ENCODE data around the gene AUTS2. TPM values are rescaled to one million over a fixed set of nuclear protein-coding genes. Genes with fewer than 3 reads are reported as not detected.

AUTS2 gene
- total RNA-seq, 4 donors from 2014 or later, result 14.9 to 27.2 (median 17.5) TPM

- no peak overlapping the region for H3K27ac ChIP-seq
- no peaks in the 10 kb centered on the region for H3K27me3 ChIP-seq
- no peaks in the 10 kb centered on the region for H3K4me1 ChIP-seq
- TF ChIP-seq POLR2A (IDR thresholded peaks at IDR 0.05), result no peak
- TF ChIP-seq, protein P1, sequence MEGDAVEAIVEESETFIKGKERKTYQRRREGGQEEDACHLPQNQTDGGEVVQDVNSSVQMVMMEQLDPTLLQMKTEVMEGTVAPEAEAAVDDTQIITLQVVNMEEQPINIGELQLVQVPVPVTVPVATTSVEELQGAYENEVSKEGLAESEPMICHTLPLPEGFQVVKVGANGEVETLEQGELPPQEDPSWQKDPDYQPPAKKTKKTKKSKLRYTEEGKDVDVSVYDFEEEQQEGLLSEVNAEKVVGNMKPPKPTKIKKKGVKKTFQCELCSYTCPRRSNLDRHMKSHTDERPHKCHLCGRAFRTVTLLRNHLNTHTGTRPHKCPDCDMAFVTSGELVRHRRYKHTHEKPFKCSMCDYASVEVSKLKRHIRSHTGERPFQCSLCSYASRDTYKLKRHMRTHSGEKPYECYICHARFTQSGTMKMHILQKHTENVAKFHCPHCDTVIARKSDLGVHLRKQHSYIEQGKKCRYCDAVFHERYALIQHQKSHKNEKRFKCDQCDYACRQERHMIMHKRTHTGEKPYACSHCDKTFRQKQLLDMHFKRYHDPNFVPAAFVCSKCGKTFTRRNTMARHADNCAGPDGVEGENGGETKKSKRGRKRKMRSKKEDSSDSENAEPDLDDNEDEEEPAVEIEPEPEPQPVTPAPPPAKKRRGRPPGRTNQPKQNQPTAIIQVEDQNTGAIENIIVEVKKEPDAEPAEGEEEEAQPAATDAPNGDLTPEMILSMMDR (IDR thresholded peaks at IDR 0.05), result no peak
- intact Hi-C loops (cut with DNase I), result no loop called here
- no peaks in the 10 kb centered on the region for H3K36me3 ChIP-seq
- WGBS, 2 donors, result 73 to 91% methylated on average over 3 of the region's 3 CpGs
- no peak for DNase-seq
- no peak overlapping the region for H3K4me3 ChIP-seq (replicated peaks in 1 of 3)
- no peaks in the 10 kb centered on the region for H3K9me3 ChIP-seq
Observed at GRCh38 chr7:70484255-70484654, 886.0 kb downstream of the AUTS2 start.

DNA sequence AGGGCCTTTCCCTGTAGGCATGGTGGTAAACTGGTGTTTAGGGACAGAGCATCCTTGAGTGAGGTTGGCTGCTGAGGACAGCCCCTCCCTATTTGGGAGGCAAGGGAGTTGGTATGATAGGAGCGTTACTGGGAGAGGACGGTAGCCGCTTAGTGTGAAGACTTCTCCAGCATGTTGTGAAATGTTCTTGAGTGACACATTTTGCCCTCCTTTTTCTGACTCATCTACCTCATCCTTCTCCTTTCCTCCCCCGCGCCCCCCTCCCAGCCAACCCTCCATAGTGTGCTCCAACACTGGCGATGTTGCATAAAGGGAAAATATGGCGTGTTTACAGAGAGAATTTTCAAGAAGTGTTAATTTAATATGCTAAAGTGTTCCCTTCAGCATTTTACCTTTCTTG, 888.7 kb downstream of the AUTS2 start:
- Histone ChIP-seq H3K4me3 (replicated peaks in 1 of 3) (no peak overlapping the region), H3K27me3 (no peaks in the 10 kb centered on the region), H3K9me3 (no peaks in the 10 kb centered on the region), H3K36me3 (no peaks in the 10 kb centered on the region), H3K27ac (no peak overlapping the region), H3K4me1 (no peaks in the 10 kb centered on the region)
- no peak for DNase-seq
- TF ChIP-seq, protein P1 (IDR thresholded peaks at IDR 0.05), result no peak
- TF ChIP-seq POLR2A (IDR thresholded peaks at IDR 0.05), result no peak
- 95 to 96% methylated on average over 7 of the region's 7 CpGs for WGBS, 2 donors
- intact Hi-C loops (cut with DNase I), result no loop called here

GRCh38 chr7:70487428-70487827, 889.2 kb downstream of the AUTS2 start:
- intact Hi-C loops (cut with DNase I), result no loop called here

DNA sequence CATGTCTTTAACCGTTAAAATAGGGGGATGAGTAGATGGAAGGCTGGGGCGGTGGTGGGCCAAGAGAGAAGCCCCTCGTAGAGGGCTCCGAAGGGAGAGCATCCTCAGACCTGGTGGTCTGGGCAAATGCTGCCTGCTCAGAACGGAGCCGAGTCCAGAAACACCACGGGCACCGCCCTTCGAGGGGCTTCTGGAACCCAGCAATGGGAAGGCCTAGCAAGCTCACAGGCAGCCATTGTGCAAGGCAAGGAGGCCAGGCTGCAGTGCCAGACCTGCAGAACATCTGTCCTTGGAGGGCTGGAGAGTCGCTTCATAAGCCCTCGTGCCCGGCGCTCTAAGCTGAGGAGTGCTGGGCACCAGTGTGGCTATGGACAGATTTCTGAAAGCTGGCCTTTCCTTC, 889.6 kb downstream of the AUTS2 start:
- Histone ChIP-seq H3K27ac (no peak overlapping the region), H3K9me3 (no peaks in the 10 kb centered on the region), H3K36me3 (no peaks in the 10 kb centered on the region), H3K4me1 (no peaks in the 10 kb centered on the region), H3K4me3 (replicated peaks in 1 of 3) (no peak overlapping the region), H3K27me3 (no peaks in the 10 kb centered on the region)
- 90 to 93% methylated on average over 9 to 13 of the region's 13 CpGs for WGBS, 2 donors
- intact Hi-C loops (cut with DNase I), result no loop called here
- TF ChIP-seq POLR2A (IDR thresholded peaks at IDR 0.05), result no peak
- TF ChIP-seq, protein P1 (IDR thresholded peaks at IDR 0.05), result no peak
- no peak for DNase-seq

More at GRCh38 chr7:70487428-70487827, 889.2 kb downstream of the AUTS2 start:
- Histone ChIP-seq H3K9me3 (no peaks in the 10 kb centered on the region), H3K27ac (no peak overlapping the region), H3K27me3 (no peaks in the 10 kb centered on the region), H3K4me1 (no peaks in the 10 kb centered on the region), H3K36me3 (no peaks in the 10 kb centered on the region), H3K4me3 (replicated peaks in 1 of 3) (no peak overlapping the region)
- TF ChIP-seq, protein P1 (IDR thresholded peaks at IDR 0.05), result no peak
- no peak for TF ChIP-seq POLR2A (IDR thresholded peaks at IDR 0.05)
- DNase-seq, result no peak
- WGBS, 2 donors, result 96% methylated on average over 10 of the region's 10 CpGs

DNA sequence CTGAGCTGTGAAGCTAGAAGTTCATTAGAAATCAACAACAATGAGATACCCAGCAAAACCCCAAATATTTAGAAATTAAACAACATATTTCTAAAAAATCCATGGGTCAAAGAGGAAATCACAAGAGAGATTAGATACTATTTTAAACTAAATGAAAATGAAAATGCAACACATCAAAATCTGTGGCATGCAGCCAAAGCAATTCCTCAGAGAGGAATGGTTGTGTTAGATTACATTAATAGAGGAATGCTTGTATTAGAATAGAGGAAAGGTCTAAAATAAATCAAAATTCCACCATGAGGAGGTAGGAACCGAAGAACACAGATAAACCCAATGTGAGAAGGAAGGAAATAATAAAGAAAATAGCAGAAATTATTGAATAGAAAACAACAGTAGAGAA, 891.5 kb downstream of the AUTS2 start:
- no peaks in the 10 kb centered on the region for H3K9me3 ChIP-seq
- intact Hi-C loops (cut with DNase I), result no loop called here
- TF ChIP-seq, protein P1 (IDR thresholded peaks at IDR 0.05), result no peak
- no peak for TF ChIP-seq POLR2A (IDR thresholded peaks at IDR 0.05)
- no peak overlapping the region for H3K27ac ChIP-seq
- H3K4me1 ChIP-seq, result no peaks in the 10 kb centered on the region
- no peak for DNase-seq
- H3K4me3 ChIP-seq (replicated peaks in 1 of 3), result no peak overlapping the region
- H3K27me3 ChIP-seq, result no peaks in the 10 kb centered on the region
- WGBS, 2 donors, result 46 to 48% methylated on average over 1 of the region's 1 CpG
- no peaks in the 10 kb centered on the region for H3K36me3 ChIP-seq

All from thyroid gland (tissue), 4 donors.